HG03571 (cell line): Measurements from ENCODE around the gene VTA1.
"Not testable (repeated sequence)": the region's sequence is repeated elsewhere in the genome, so short reads cannot be mapped to it uniquely, and the experiment has no call there.

Source experiments
- ATAC-seq: cut with Tn5 transposase; IDR thresholded peaks from one replicate; pipeline ENCODE4 v1.9.1; 2021; ENCODE audit not compliant: unreplicated experiment

Gene VTA1, protein sequence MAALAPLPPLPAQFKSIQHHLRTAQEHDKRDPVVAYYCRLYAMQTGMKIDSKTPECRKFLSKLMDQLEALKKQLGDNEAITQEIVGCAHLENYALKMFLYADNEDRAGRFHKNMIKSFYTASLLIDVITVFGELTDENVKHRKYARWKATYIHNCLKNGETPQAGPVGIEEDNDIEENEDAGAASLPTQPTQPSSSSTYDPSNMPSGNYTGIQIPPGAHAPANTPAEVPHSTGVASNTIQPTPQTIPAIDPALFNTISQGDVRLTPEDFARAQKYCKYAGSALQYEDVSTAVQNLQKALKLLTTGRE

GRCh38 chr6:142146828-142147662 lies at the start of gene VTA1, which contains the start of gene NMBR:
TSS of gene VTA1 (plus strand) at chr6:142147263. CDS start at chr6:142147288, 25 bp downstream.
TSS of gene NMBR (minus strand) at chr6:142147122. CDS start at chr6:142088658, 58,464 bp downstream.
- peak; percentile 100 for ATAC-seq

DNA sequence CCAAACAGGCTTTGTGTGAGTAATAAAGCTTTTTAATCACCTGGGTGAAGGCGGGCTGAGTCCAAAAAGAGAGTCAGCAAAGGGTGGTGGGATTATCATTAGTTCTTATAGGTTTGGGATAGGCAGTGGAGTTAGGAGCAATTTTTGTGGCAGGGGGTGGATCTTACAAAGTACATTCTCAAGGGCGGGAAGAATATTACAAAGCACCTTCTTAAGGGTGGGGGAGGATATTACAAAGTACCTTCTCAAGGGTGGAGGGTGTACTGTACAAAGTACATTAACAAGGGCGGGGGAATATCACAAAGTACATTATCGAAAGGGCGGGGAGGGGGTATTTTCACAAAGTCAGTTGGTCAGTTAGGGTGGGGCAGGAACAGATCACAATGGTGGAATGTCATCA lies 42.2 kb upstream of the VTA1 start:
- not testable (repeated sequence) for ATAC-seq

DNA sequence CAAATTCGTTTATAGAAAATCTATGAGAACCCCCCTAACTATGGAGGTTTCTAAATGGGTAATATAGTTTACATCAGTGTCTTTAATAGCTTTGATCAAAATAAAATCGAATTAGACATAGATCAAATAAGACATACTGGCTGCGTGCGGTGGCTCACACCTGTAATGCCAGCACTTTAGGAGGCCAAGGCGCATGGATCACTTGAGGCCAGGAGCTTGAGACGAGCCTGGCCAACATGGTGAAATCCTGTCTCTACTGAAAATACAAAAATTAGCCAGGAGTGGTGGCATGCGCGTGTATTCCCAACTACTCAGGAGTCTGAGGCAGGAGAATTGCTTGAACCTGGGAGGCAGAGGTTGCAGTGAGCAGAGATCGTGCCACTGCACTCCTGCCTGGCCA lies 36.2 kb upstream of the VTA1 start:
- ATAC-seq, result not testable (repeated sequence)

- ATAC-seq, result no peak
Observed at GRCh38 chr6:142112451-142113061, 34.5 kb upstream of the VTA1 start.

GRCh38 chr6:142117366-142117765 lies 29.7 kb upstream of the VTA1 start:
- ATAC-seq, result no peak

GRCh38 chr6:142118328-142118727 lies 28.7 kb upstream of the VTA1 start:
- ATAC-seq, result no peak

GRCh38 chr6:142118925-142119324 lies 28.1 kb upstream of the VTA1 start:
- no peak for ATAC-seq

DNA sequence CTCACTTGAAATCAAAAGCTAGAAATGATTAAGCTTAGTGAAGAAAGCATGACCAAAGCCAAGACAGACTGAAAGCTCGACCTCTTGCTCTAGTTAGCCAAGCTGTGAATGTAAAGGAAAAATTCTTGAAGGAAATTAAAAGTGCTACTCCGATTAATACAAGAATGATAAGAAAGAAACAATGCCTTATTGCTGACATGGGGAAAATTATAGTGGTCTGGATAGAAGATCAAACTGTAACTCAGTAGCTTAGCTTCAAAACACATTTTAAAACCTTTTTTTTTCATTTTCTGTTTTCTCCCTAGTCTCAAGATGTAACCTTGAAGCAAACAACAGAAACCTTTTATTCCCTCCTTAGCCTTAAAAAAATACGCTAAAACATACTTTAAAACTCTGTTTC lies 25.7 kb upstream of the VTA1 start:
- no peak for ATAC-seq

GRCh38 chr6:142130814-142131213 lies 16.2 kb upstream of the VTA1 start:
- no peak for ATAC-seq

DNA sequence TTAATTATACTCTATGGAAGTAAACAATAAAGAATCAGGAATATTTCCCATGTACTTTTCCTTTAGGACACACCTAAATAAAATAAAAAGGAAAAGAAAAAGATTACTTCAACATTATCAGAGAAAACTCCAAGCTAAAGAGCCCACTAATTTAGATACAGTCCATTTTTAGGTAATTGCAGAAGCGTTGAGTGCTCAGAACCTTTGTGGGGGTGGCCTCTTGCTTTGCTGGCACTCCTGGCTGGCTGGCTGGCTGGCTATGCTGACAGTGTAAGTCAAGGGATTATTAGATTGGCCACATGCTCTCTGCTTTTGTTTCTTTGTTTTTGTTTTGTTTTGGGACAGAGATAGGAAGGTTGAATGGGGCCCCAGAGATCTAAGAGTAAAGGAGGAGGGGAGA lies 14.4 kb upstream of the VTA1 start, which contains the start of gene GJE1:
Gene GJE1, plus strand, starts transcription at position 301 of the 400 bp plus-strand sequence. CDS start 234 bp downstream, outside the sequence.
- ATAC-seq, result no peak

DNA sequence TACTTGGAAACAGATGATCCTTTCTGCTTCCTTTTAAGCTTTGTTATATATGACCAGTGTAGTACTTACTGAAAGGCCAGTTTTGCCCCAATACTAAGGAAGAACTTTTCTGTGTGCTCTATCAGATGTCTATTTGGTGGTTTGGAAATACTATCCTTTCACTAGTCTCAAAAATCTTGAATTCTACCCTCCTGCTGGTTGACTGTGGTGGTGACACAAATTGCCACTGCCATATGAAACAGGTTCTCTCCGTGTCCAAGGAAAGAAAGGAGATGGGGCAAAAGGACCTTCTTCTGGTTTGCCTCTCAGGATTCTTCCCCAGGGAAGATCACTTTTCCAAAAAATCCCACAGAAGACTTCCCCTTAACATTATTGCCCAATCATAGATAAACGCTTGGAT lies 8.2 kb upstream of the VTA1 start:
- ATAC-seq, result no peak

GRCh38 chr6:142141531-142141930 lies 5.5 kb upstream of the VTA1 start:
- ATAC-seq, result not testable (repeated sequence)

DNA sequence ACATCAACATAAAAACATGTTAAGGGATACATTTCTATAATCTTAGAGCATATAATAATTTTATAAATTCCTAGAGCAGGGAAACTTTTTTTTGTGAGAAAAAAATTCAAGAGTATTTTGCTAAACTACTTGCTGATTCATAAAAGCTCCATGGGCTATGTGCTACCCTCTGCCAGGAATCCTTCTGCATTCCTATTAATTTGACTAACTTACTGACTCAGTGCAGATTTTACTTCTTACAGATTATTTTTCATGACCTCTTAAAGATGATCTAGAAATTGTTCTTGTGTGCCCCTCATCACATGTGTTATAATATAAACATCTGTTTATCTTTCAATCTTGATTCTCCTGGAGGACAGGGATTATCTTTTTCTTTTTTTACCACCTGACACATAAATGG lies 5.7 kb downstream of the VTA1 start:
- no peak for ATAC-seq

DNA sequence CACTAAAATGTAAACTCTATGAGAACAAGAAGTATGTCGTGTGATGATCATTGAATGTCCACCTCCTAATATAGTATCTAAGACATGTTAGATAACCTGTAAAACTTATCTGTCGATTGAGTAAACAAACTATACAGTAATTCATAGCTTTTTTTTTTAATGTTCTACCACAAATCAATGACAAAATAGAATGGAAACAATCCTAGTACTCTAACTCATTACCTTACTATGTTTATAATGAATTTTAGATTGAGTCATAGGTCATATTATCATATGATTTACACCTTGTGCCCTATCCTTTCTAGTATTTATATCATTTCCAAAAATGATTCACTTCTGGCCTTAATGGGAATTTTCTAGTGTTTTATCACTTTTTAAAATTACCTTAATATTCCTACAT lies 6.1 kb downstream of the VTA1 start:
- ATAC-seq, result no peak

GRCh38 chr6:142154336-142154735 lies 7.3 kb downstream of the VTA1 start:
- no peak for ATAC-seq

DNA sequence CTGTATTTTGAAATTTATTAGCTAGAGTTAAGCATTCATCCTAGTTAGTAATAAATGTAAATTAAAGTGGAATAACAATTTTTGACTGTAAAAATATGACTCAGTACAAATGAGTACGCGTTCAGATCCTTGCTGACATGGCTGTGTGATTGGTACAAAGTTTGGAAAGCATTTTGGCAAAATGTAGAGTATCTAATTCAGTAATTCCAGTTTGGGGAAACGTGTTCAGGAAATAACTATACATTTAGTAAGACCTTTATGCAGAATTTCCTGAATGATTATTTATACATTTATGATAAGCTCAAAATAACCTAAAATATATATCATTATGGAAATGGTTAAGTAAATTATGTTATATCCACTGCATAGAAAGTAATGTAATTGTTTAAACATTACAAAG lies 8.0 kb downstream of the VTA1 start:
- no peak for ATAC-seq

- no peak for ATAC-seq
Observed at GRCh38 chr6:142155895-142156757, 9.1 kb downstream of the VTA1 start.

DNA sequence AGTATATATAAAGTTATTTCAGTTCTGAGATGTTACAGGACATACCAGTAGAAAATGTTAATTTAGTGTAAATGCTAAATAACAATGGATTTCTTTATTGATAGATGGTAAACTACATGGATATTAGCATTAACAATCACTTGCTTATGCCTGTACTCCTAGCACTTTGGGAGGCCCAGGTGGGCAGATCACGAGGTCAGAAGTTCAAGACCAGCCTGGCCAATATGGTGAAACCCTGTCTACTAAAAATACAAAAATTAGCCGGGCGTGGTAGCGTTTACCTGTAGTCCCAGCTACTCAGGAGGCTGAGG lies 9.7 kb downstream of the VTA1 start:
- ATAC-seq, result not testable (repeated sequence)

DNA sequence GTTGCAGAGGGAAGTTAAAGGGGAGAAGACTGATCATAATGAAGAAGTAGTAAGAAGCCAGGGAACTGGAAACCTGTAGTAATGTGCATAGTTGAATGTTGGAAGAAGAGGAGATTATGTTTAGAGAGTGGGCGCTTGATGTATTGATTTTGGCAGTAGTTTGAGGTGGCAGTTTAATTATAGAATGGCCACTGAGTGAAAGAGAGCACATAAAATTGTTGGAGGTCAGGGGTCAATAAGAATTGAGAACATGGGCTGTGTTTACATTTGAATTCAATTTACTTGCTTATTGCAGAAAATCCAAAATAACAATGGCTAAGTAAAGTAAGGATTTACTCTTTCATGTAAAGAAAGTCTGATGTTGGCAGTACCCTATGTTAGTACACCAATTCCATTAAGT lies 15.7 kb downstream of the VTA1 start:
- ATAC-seq, result no peak

DNA sequence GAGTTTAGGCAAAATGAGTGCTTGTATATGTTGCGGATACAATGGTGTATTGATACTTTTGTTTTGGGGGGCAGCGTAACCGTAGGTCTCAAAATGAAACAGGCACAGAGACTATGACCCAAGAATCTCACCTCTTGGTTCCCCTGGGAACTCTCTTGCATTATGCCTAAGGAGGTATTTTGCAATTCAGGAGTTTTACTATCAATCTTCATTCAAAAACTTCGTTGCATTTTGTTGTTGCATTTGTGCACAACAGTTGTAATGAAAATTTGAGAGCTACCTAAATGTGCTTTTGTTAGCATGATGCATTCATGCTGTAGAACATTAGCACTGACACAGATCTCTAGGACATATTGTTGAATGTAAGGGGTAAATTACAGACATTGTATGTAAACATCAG lies 18.2 kb downstream of the VTA1 start:
- ATAC-seq, result no peak

- ATAC-seq, result no peak
Observed at GRCh38 chr6:142167071-142167470, 20.0 kb downstream of the VTA1 start.
